NCI-H2081 (cell line): ENCODE results near the gene PXYLP1.
A peak's percentile ranks its signal among the peaks of the same experiment; 100 is the strongest.

Source experiments
- DNase-seq, 2 experiments: peaks; one replicate each; lab custom pipeline; 2025; lab: John Stamatoyannopoulos, UW

PXYLP1 gene

GRCh38 chr3:141273700-141274410 lies 42.2 kb downstream of the PXYLP1 start:
- DNase-seq, result peak; percentile 37 to 42

- DNase-seq, result no peak
Measured at GRCh38 chr3:141274411-141275031, 42.9 kb downstream of the PXYLP1 start.

- DNase-seq, result no peak
Measured at GRCh38 chr3:141275032-141275422, 43.4 kb downstream of the PXYLP1 start.

GRCh38 chr3:141275511-141275910 lies 43.9 kb downstream of the PXYLP1 start:
- no peak for DNase-seq

- peak; percentile 28 to 77 for DNase-seq
Measured at GRCh38 chr3:141275973-141276372, 44.3 kb downstream of the PXYLP1 start.

- DNase-seq, result no peak
Measured at GRCh38 chr3:141276398-141276797, 44.8 kb downstream of the PXYLP1 start.

GRCh38 chr3:141277451-141277850 lies 45.8 kb downstream of the PXYLP1 start:
- DNase-seq, result no peak

GRCh38 chr3:141278196-141279076 lies 46.8 kb downstream of the PXYLP1 start:
- DNase-seq, result no peak

GRCh38 chr3:141279077-141279967 lies 47.7 kb downstream of the PXYLP1 start:
- DNase-seq, result peak; percentile 52 to 72

- DNase-seq, result no peak
Measured at GRCh38 chr3:141280086-141280485, 48.5 kb downstream of the PXYLP1 start.

GRCh38 chr3:141280690-141281089 lies 49.1 kb downstream of the PXYLP1 start:
- peak in 1 of 2 experiments; percentile 17 for DNase-seq

GRCh38 chr3:141285570-141285969 lies 53.9 kb downstream of the PXYLP1 start:
- peak; percentile 62 to 84 for DNase-seq

GRCh38 chr3:141286856-141287255 lies 55.2 kb downstream of the PXYLP1 start:
- DNase-seq, result no peak

GRCh38 chr3:141287326-141287725 lies 55.7 kb downstream of the PXYLP1 start:
- DNase-seq, result no peak

GRCh38 chr3:141288336-141288990 lies 56.8 kb downstream of the PXYLP1 start:
- no peak for DNase-seq

GRCh38 chr3:141289228-141289772 lies 57.7 kb downstream of the PXYLP1 start:
- DNase-seq, result no peak

- DNase-seq, result no peak
Measured at GRCh38 chr3:141291559-141292355, 60.1 kb downstream of the PXYLP1 start.

GRCh38 chr3:141292356-141293058 lies 60.9 kb downstream of the PXYLP1 start:
- no peak for DNase-seq

- DNase-seq, result no peak
Measured at GRCh38 chr3:141294301-141294700, 62.7 kb downstream of the PXYLP1 start.
